ENCODE results near the gene CNTN1. TPM values are rescaled to one million over a fixed set of nuclear protein-coding genes. Genes with fewer than 3 reads are reported as not detected.

Gene CNTN1
- total RNA-seq, 2 experiments from 2014 or later: not detected

- no peaks in the 10 kb centered on the region for H3K27me3 Mint-ChIP-seq
- Histone ChIP-seq H3K4me1 (ENCODE audit: insufficient read depth, low read length) (no peaks in the 10 kb centered on the region), H3K4me3 (ENCODE audit: low read length) (no peak overlapping the region), H3K27me3 (ENCODE audit: control insufficient read depth in 1 of 2, insufficient read depth in 2 of 2, low read length in 2 of 2) (no peaks in the 10 kb centered on the region), H3K36me3 (ENCODE audit: insufficient read depth, low read length) (no peaks in the 10 kb centered on the region), H3K27ac (ENCODE audit: low read depth in 1 of 2, low read length in 2 of 2) (no peak overlapping the region), H3K9me3 (ENCODE audit: control insufficient read depth in 1 of 2, insufficient read depth in 1 of 2, low read length in 2 of 2) (peaks cover 0 to 7% of the 10 kb centered on the region in 2 experiments)
- TF ChIP-seq CTCF (IDR thresholded peaks at IDR 0.05): no peak
- no peaks in the 10 kb centered on the region for H3K36me3 Mint-ChIP-seq (ENCODE audit: low read depth)
- intact Hi-C loops (cut with DNase I, micrococcal nuclease): no loop called here
- no peak overlapping the region for H3K4me3 Mint-ChIP-seq
- H3K27ac Mint-ChIP-seq: no peak overlapping the region
- CTCF ChIA-PET: no interaction called here
- no peaks in the 10 kb centered on the region for H3K9me3 Mint-ChIP-seq
- POLR2A ChIA-PET: no interaction called here
- no peak for ATAC-seq (ENCODE audit: poor library complexity)
- no peak for DNase-seq
- H3K4me1 Mint-ChIP-seq (ENCODE audit: low read depth): no peaks in the 10 kb centered on the region
Measured at GRCh38 chr12:40892528-40892927, 200.3 kb downstream of the CNTN1 start.

- H3K27me3 ChIP-seq (ENCODE audit: control insufficient read depth in 1 of 2, insufficient read depth in 2 of 2, low read length in 2 of 2): no peaks in the 10 kb centered on the region
- ATAC-seq (ENCODE audit: poor library complexity) (no peak), DNase-seq (no peak)
- no peaks in the 10 kb centered on the region for H3K36me3 ChIP-seq (ENCODE audit: insufficient read depth, low read length)
- Mint-ChIP-seq H3K9me3 (no peaks in the 10 kb centered on the region), H3K4me1 (ENCODE audit: low read depth) (no peaks in the 10 kb centered on the region), H3K27ac (no peak overlapping the region), H3K36me3 (ENCODE audit: low read depth) (no peaks in the 10 kb centered on the region), H3K4me3 (no peak overlapping the region), H3K27me3 (no peaks in the 10 kb centered on the region)
- ChIA-PET CTCF (no interaction called here), POLR2A (no interaction called here)
- H3K4me1 ChIP-seq (ENCODE audit: insufficient read depth, low read length): no peaks in the 10 kb centered on the region
- peaks cover 0 to 3% of the 10 kb centered on the region in 2 experiments for H3K9me3 ChIP-seq (ENCODE audit: control insufficient read depth in 1 of 2, insufficient read depth in 1 of 2, low read length in 2 of 2)
- intact Hi-C loops (cut with DNase I, micrococcal nuclease): no loop called here
- no peak for TF ChIP-seq CTCF (IDR thresholded peaks at IDR 0.05)
- H3K4me3 ChIP-seq (ENCODE audit: low read length): no peak overlapping the region
- H3K27ac ChIP-seq (ENCODE audit: low read depth in 1 of 2, low read length in 2 of 2): no peak overlapping the region
Measured at GRCh38 chr12:40898505-40898904, 206.3 kb downstream of the CNTN1 start.

GRCh38 chr12:40903040-40903439, 210.8 kb downstream of the CNTN1 start:
- H3K27ac Mint-ChIP-seq: no peak overlapping the region
- H3K27me3 ChIP-seq (ENCODE audit: control insufficient read depth in 1 of 2, insufficient read depth in 2 of 2, low read length in 2 of 2): no peaks in the 10 kb centered on the region
- POLR2A ChIA-PET: no interaction called here
- no peaks in the 10 kb centered on the region for H3K4me1 ChIP-seq (ENCODE audit: insufficient read depth, low read length)
- no peak overlapping the region for H3K27ac ChIP-seq (ENCODE audit: low read depth in 1 of 2, low read length in 2 of 2)
- ATAC-seq (ENCODE audit: poor library complexity) (no peak), DNase-seq (no peak)
- CTCF ChIA-PET: no interaction called here
- no peak overlapping the region for H3K4me3 ChIP-seq (ENCODE audit: low read length)
- no peak overlapping the region for H3K4me3 Mint-ChIP-seq
- H3K9me3 ChIP-seq (ENCODE audit: control insufficient read depth in 1 of 2, insufficient read depth in 1 of 2, low read length in 2 of 2): no peaks in the 10 kb centered on the region
- no peaks in the 10 kb centered on the region for H3K36me3 ChIP-seq (ENCODE audit: insufficient read depth, low read length)
- intact Hi-C loops (cut with DNase I, micrococcal nuclease): no loop called here
- H3K4me1 Mint-ChIP-seq (ENCODE audit: low read depth): no peaks in the 10 kb centered on the region
- no peaks in the 10 kb centered on the region for H3K27me3 Mint-ChIP-seq
- H3K9me3 Mint-ChIP-seq: no peaks in the 10 kb centered on the region
- no peaks in the 10 kb centered on the region for H3K36me3 Mint-ChIP-seq (ENCODE audit: low read depth)
- no peak for TF ChIP-seq CTCF (IDR thresholded peaks at IDR 0.05)
